Stimulated activated CD4-positive, alpha-beta T cell treated with anti-CD3 and anti-CD28 coated beads, TNF-alpha, amount 100 ng/mL, for 24 hours (primary cell): ENCODE data around the gene ATG13.
"Not testable (repeated sequence)": the region's sequence is repeated elsewhere in the genome, so short reads cannot be mapped to it uniquely, and the experiment has no call there.

ENCODE experiments used
- DNase-seq, 3 experiments: peaks; one replicate each; pipeline ENCODE4 v3.0.0-alpha.2; 2020; ENCODE audit warnings: low read depth in 3 of 3

ATG13 gene

GRCh38 chr11:46643531-46643930 is 26.2 kb downstream of the ATG13 start:
- no peak for DNase-seq

- DNase-seq: no peak
Measured at GRCh38 chr11:46643986-46644385, 26.6 kb downstream of the ATG13 start.

- no peak for DNase-seq
Measured at GRCh38 chr11:46649180-46649738, 31.9 kb downstream of the ATG13 start.

GRCh38 chr11:46655631-46656030 is 38.3 kb downstream of the ATG13 start:
- DNase-seq: no peak

- DNase-seq: no peak
Measured at GRCh38 chr11:46657186-46657585, 39.8 kb downstream of the ATG13 start.

- no peak for DNase-seq
Measured at GRCh38 chr11:46658259-46658658, 40.9 kb downstream of the ATG13 start.

- DNase-seq: no peak
Measured at GRCh38 chr11:46659908-46660307, 42.6 kb downstream of the ATG13 start.

- DNase-seq: no peak
Measured at GRCh38 chr11:46661836-46662235, 44.5 kb downstream of the ATG13 start.

GRCh38 chr11:46662366-46662765 is 45.0 kb downstream of the ATG13 start:
- no peak for DNase-seq

- DNase-seq: no peak
Measured at GRCh38 chr11:46663277-46663940, 46.1 kb downstream of the ATG13 start.

GRCh38 chr11:46664612-46665011 is 47.3 kb downstream of the ATG13 start:
- DNase-seq: no peak

GRCh38 chr11:46665356-46665755 is 48.0 kb downstream of the ATG13 start:
- no peak for DNase-seq

GRCh38 chr11:46666516-46666915 is 49.2 kb downstream of the ATG13 start:
- DNase-seq: no peak

- DNase-seq: no peak
Measured at GRCh38 chr11:46667043-46667481, 49.7 kb downstream of the ATG13 start.

- no peak for DNase-seq
Measured at GRCh38 chr11:46668480-46669085, 51.2 kb downstream of the ATG13 start.

GRCh38 chr11:46669711-46670139 is 52.4 kb downstream of the ATG13 start:
- DNase-seq: no peak

GRCh38 chr11:46670521-46670920 is 53.2 kb downstream of the ATG13 start:
- not testable (repeated sequence) for DNase-seq

GRCh38 chr11:46671958-46672315 is 54.6 kb downstream of the ATG13 start:
- no peak for DNase-seq

- DNase-seq: no peak
Measured at GRCh38 chr11:46672381-46672839, 55.1 kb downstream of the ATG13 start.

- no peak for DNase-seq
Measured at GRCh38 chr11:46673713-46674462, 56.5 kb downstream of the ATG13 start.

GRCh38 chr11:46674463-46675287 is 57.3 kb downstream of the ATG13 start:
- no peak for DNase-seq
